HT1080 (cell line): ENCODE results near the gene FAM163A. TPM values are rescaled to one million over a fixed set of nuclear protein-coding genes. Genes with fewer than 3 reads are reported as not detected.
"Not testable (repeated sequence)": the region's sequence is repeated elsewhere in the genome, so short reads cannot be mapped to it uniquely, and the experiment has no call there.

Experiments
- DNase-seq: peaks from one replicate; pipeline ENCODE4 v3.0.0-alpha.2; 2015; ENCODE audit warnings: low read depth
- total RNA-seq: library from RNA; depleted of rRNA; stranded (reverse); fragments of >200 nt; shearing (Covaris generic); gene quantifications from 2 replicates; pipeline ENCODE4 v1.2.3, GENCODE V29; 2014; rRNA removed

Gene FAM163A
- total RNA-seq, 1 experiment from 2014 or later: not detected

GRCh38 chr1:179836686-179837445, 93.8 kb downstream of the FAM163A start:
- DNase-seq: not testable (repeated sequence)

DNA sequence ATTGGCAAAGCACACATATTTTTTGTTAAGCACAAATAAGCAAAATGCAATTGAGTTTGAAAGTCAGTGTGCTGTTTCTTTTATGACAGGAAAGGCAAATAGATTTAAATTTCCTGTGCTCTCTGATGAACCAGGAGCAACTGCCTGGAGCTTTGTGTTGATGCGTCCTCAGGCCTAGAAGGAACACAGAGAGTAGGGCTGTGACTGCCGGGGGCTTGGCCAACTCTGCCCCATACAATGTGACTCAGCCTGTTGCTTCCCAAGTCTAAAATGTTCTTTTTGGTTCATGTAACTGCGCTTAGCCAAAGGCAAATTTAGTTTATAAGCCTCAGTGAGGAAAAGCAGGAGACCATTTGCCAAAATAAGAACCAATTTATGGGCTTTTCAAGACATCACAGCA, 97.0 kb downstream of the FAM163A start:
- DNase-seq: no peak

DNA sequence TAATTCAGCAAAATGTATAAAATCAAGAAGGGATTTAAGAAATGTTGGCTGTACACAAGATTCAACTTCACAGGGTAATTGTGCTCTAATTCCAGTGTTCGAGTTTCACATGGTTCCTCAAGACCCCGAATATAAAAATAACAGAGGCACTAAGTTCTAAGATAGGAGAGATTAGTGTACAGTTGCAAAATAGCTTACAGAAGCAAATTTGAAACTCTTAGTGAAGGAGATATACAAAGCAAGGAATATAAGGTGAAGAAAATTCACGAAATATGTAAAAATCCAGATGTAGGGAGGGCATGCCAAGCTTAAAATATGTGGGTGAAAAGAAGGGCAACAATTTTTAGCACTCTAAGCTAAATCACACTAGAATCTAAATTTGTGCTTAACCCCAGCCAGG, 105.1 kb downstream of the FAM163A start:
- no peak for DNase-seq

- no peak for DNase-seq
These were observed 110.0 kb downstream of the FAM163A start for GRCh38 chr1:179853102-179853501.

- not testable (repeated sequence) for DNase-seq
These were observed 112.7 kb downstream of the FAM163A start for GRCh38 chr1:179855831-179856230.

GRCh38 chr1:179856296-179856695, 113.2 kb downstream of the FAM163A start:
- DNase-seq: no peak

DNA sequence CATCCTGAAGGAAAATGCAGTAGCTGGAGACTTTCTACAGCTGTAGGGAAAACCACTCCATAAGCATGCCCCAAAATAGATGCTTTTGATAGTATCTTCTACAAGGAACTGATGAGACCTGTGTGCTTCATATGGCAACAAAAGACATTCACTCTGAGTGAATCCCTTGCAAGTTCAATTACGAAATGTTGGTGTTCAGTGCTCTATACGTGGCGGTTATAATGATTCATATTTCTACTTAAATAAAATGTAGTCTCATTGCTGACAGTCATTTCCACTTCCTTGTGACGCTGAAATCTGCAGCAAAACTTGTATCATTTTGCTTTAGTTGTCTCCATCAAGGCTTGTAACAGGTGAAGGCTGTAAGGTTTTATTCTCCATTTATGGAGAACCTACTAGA, 113.9 kb downstream of the FAM163A start:
- no peak for DNase-seq

GRCh38 chr1:179860652-179861051, 117.6 kb downstream of the FAM163A start:
- no peak for DNase-seq

DNA sequence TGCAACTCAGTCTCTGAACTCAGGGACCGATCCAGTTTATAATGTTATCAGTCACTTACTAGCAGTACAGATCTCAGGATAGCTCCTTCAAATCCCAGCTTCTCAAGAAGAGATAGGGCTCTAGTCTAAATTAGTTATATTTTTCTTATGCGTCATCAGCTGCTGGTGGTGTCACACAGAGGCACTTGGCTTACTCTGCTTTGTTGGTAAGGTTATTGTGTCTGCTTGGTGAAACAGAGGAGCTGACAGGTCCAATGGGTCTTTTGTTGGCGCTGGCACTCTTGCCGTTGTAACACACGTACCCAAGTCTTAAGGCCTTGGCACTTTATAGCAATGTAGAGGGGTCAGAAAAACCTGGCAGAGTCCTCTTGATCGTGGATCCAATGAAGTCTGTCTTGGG, 122.3 kb downstream of the FAM163A start:
- no peak for DNase-seq

Other genes with a start within 250 kb of the FAM163A start
- not detected in 2 replicates for gene NPHS2, start 167.3 kb upstream of the FAM163A start, total RNA-seq
- gene TDRD5, start 151.5 kb upstream of the FAM163A start, total RNA-seq: not detected in 2 replicates
- gene TOR1AIP2, start 134.5 kb downstream of the FAM163A start, total RNA-seq: 124 and 168 TPM in 2 replicates
- gene TOR1AIP1, start 139.0 kb downstream of the FAM163A start, total RNA-seq: 31.5 and 36.6 TPM in 2 replicates
- gene CEP350, start 211.5 kb downstream of the FAM163A start, total RNA-seq: 16.5 and 23.4 TPM in 2 replicates